ENCODE measurements around the gene MDN1.

GRCh38 chr6:89703292-89703691, 116.3 kb downstream of the MDN1 start:
- TF ChIP-seq CTCF (IDR thresholded peaks at IDR 0.05) (no peak), POLR2A (IDR thresholded peaks at IDR 0.05) (no peak)

All from uterus (tissue), 2 donors.